GM12875 (cell line): ENCODE results near the gene ADAMTSL3.

Experiments
- H3K4me3 ChIP-seq: one replicate; pipeline ENCODE4 v1.5.1; 2011; ENCODE audit warnings: low read depth, low read length, control low read depth
- CTCF ChIP-seq: IDR thresholded peaks from 2 replicates; pipeline ENCODE4 v1.5.1; 2011; ENCODE audit warnings: low read depth, mild to moderate bottlenecking, control low read depth, inconsistent platforms, low read length, moderate library complexity, borderline replicate concordance; ENCODE audit not compliant: insufficient read depth

Gene ADAMTSL3

DNA sequence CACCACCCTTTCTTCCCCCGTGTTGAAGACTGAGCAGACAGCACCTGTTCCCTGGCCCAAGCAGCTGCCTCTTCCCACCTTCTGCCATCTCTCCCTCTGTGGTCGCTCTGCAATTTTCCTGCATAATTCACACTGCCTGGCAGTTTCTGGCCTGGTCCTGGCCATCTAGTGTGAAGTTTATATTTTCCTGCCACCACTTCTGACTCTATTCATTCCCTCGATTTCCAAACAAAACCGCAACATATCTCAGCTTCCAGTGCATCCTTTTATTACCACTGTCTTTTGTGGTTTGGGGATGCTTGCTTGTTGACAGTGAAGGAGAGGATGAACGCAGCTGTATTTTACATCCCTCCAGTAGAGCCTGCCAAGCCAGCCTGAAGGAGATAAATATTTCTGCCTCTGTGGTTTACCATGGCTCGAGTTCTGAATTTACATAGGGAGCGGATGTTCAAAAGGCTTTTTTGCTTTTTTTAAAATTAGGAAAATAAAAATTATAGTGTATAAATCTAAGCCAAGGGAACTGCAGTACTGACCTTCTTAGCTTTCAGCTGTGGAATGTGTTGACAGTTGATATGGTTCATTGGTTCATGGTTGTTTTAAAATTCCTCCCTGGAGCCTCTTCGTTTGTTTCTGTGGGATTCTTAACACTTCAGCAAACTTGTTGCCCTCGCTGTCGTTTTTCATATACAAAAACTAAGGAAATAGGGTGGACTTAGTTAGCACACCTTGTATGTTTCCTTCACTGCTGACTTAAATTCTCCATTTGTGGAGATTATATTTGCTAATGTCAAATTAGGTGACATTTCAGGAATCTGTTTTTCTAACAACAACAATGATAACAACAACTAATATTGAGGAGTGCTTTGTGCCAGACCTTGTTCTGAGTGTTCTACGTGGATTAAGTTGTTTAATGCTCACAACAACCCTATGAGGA, 250.5 kb downstream of the ADAMTSL3 start:
- TF ChIP-seq CTCF = no peak
- H3K4me3 ChIP-seq = no peak overlapping the region

GRCh38 chr15:83905556-83906273, 251.8 kb downstream of the ADAMTSL3 start:
- H3K4me3 ChIP-seq = no peak overlapping the region
- no peak for TF ChIP-seq CTCF

DNA sequence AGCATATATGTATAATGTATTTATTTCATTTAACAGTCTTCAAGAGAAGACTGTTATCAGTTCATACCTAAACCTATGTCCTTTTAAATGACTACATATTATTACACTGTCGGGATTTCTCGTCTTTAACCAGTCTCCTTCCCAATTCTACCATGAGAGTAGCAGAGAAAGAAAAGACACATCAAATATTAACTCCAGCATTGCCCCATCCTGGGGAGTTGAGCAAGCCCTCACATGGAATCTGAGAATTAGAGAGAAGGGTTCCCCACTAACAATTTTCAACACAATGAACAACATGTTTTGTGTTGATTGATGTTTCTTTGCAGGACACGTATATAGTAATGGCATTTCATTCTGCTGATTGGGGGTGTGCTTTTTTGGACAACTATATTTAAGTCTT, 257.4 kb downstream of the ADAMTSL3 start:
- TF ChIP-seq CTCF = no peak
- H3K4me3 ChIP-seq = no peak overlapping the region

- no peak overlapping the region for H3K4me3 ChIP-seq
- TF ChIP-seq CTCF = no peak
Measured at GRCh38 chr15:83912343-83912742, 258.4 kb downstream of the ADAMTSL3 start.

DNA sequence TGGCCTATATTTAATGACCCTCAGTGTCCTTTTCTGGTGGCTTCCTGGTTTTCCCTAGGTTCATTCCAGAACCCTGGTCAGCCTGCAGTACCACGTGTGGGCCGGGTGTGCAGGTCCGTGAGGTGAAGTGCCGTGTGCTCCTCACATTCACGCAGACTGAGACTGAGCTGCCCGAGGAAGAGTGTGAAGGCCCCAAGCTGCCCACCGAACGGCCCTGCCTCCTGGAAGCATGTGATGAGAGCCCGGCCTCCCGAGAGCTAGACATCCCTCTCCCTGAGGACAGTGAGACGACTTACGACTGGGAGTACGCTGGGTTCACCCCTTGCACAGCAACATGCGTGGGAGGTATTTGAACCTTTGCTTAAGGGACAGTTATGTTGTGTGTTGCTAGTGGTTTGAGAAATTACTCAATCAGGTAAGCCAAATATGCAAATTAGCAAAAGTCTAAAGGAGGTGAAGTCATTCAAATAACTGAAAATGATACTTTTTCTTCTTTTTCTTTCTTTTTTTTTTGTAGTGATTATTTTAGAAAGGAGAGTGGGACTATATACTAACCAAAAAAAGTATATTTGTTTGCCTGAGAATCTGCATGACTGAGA, 259.2 kb downstream of the ADAMTSL3 start:
- H3K4me3 ChIP-seq = no peak overlapping the region

DNA sequence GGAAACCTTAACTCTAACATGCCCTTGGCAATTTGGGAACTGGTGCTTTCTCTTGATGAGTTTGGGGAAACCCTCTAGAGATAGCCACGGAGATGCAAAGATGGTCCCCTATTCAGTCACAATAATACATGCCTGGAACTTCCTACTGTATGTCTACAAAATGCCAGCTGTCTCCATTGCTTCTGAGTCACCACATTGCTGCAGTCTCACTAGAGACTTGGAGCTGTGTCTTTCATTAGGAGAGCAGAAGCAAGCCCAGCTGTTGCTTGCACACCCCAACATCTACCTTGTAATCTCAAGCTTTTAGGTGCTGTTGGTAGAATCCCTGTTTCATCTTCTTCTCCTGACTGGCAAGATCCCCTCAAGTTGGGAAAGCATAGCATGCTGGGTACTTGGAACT, 261.0 kb downstream of the ADAMTSL3 start:
- TF ChIP-seq CTCF = no peak

More for the DNA sequence above, 259.2 kb downstream of the ADAMTSL3 start:
- no peak for TF ChIP-seq CTCF

More for the DNA sequence above, 261.0 kb downstream of the ADAMTSL3 start:
- H3K4me3 ChIP-seq = no peak overlapping the region
